GM18511 (cell line): ENCODE results near the gene AXIN1.
A peak's percentile ranks its signal among the peaks of the same experiment; 100 is the strongest.
"Not testable (repeated sequence)": the region's sequence is repeated elsewhere in the genome, so short reads cannot be mapped to it uniquely, and the experiment has no call there.

Experiments
- ATAC-seq: cut with Tn5 transposase; IDR thresholded peaks from one replicate; pipeline ENCODE4 v1.9.1; 2021; ENCODE audit warnings: mild to moderate bottlenecking, moderate library complexity; ENCODE audit not compliant: unreplicated experiment

The AXIN1 gene

GRCh38 chr16:370979-371514 is 18.5 kb upstream of the AXIN1 start:
- no peak for ATAC-seq

GRCh38 chr16:370443-370842 is 17.9 kb upstream of the AXIN1 start, which contains the start of gene MRPL28:
MRPL28 (minus strand) TSS chr16:370538; CDS start chr16:370218, 320 bp downstream.
- ATAC-seq, result peak; percentile 90

GRCh38 chr16:369866-370436 is 17.4 kb upstream of the AXIN1 start:
- no peak for ATAC-seq

GRCh38 chr16:369275-369865 is 16.8 kb upstream of the AXIN1 start:
- no peak for ATAC-seq

- ATAC-seq, result no peak
Observed at GRCh38 chr16:368388-369158, 16.1 kb upstream of the AXIN1 start.

GRCh38 chr16:367333-367903 is 14.9 kb upstream of the AXIN1 start:
- no peak for ATAC-seq

GRCh38 chr16:366476-366875 is 14.0 kb upstream of the AXIN1 start:
- no peak for ATAC-seq

- no peak for ATAC-seq
Observed at GRCh38 chr16:364595-365491, 12.3 kb upstream of the AXIN1 start.

- no peak for ATAC-seq
Observed at GRCh38 chr16:363766-364490, 11.4 kb upstream of the AXIN1 start.

- ATAC-seq, result no peak
Observed at GRCh38 chr16:363110-363765, 10.7 kb upstream of the AXIN1 start.

GRCh38 chr16:362702-362999 is 10.1 kb upstream of the AXIN1 start:
- ATAC-seq, result not testable (repeated sequence)

- no peak for ATAC-seq
Observed at GRCh38 chr16:361872-362701, 9.6 kb upstream of the AXIN1 start.

- no peak for ATAC-seq
Observed at GRCh38 chr16:361341-361871, 8.9 kb upstream of the AXIN1 start.

- no peak for ATAC-seq
Observed at GRCh38 chr16:360698-361336, 8.3 kb upstream of the AXIN1 start.

GRCh38 chr16:359871-360697 is 7.6 kb upstream of the AXIN1 start:
- ATAC-seq, result no peak

GRCh38 chr16:359067-359763 is 6.7 kb upstream of the AXIN1 start:
- ATAC-seq, result no peak
